HepG2 (cell line): ENCODE results near the gene HSPA1A. TPM values are rescaled to one million over a fixed set of nuclear protein-coding genes. Genes with fewer than 3 reads are reported as not detected.

Source experiments
- AHR ChIP-seq: IDR thresholded peaks from 2 replicates; pipeline ENCODE4 v1.6.1; 2018; ENCODE audit warnings: missing genetic modification reagents, missing compliant biosample characterization
- ARNT2 ChIP-seq: sonication (generic); formaldehyde crosslinking; IDR thresholded peaks from 2 replicates; pipeline ENCODE4 v1.8.0; 2022; ENCODE audit warnings: mild to moderate bottlenecking, low read depth, missing genetic modification reagents, moderate library complexity
- ASH2L ChIP-seq: fragments of 300-600, 200-600 bp; sonication (generic); IDR thresholded peaks from 2 replicates; pipeline ENCODE4 v1.7.0; 2017; ENCODE audit warnings: low read depth, mild to moderate bottlenecking, moderate library complexity, mixed read lengths, low read length; ENCODE audit not compliant: insufficient read length
- ETV6 ChIP-seq: sonication (generic); formaldehyde crosslinking; conservative IDR thresholded peaks from 2 replicates; pipeline ENCODE4 v1.4.0; 2020; ENCODE audit warnings: missing genetic modification reagents
- FOSL2 ChIP-seq: sonication (generic); formaldehyde crosslinking; IDR thresholded peaks from 2 replicates; pipeline ENCODE4 v1.4.0; 2020; ENCODE audit warnings: missing genetic modification reagents
- GFI1 ChIP-seq: sonication (generic); formaldehyde crosslinking; IDR thresholded peaks from 2 replicates; pipeline ENCODE4 v1.5.0; 2020; ENCODE audit warnings: missing genetic modification reagents, mild to moderate bottlenecking, borderline replicate concordance
- KDM3A ChIP-seq: IDR thresholded peaks from 2 replicates; pipeline ENCODE4 v1.6.1; 2018; ENCODE audit warnings: low read depth, missing compliant biosample characterization
- KMT2A ChIP-seq: sonication (generic); formaldehyde crosslinking; IDR thresholded peaks from 2 replicates; pipeline ENCODE4 v1.4.0; 2020; ENCODE audit warnings: missing genetic modification reagents
- TCF7 ChIP-seq: sonication (generic); IDR thresholded peaks from 2 replicates; pipeline ENCODE4 v1.6.1; 2016; ENCODE audit warnings: antibody characterized with exemption, low read depth
- YEATS4 ChIP-seq: sonication (generic); formaldehyde crosslinking; IDR thresholded peaks from 2 replicates; pipeline ENCODE4 v1.4.0; 2020; ENCODE audit warnings: missing genetic modification reagents, borderline replicate concordance
- ZFX ChIP-seq: sonication (generic); formaldehyde crosslinking; IDR thresholded peaks from 2 replicates; pipeline ENCODE4 v1.4.0; 2020; ENCODE audit warnings: mild to moderate bottlenecking, low read depth, missing genetic modification reagents, moderate library complexity
- ZHX1 ChIP-seq: sonication (generic); formaldehyde crosslinking; IDR thresholded peaks from 2 replicates; pipeline ENCODE4 v1.8.1; 2022; ENCODE audit warnings: low read depth, mild to moderate bottlenecking, missing genetic modification reagents
- ZNF12 ChIP-seq: sonication (generic); formaldehyde crosslinking; IDR thresholded peaks from 2 replicates; pipeline ENCODE4 v1.5.0; 2020; ENCODE audit warnings: missing genetic modification reagents
- ZNF354B ChIP-seq: sonication (generic); formaldehyde crosslinking; IDR thresholded peaks from 2 replicates; pipeline ENCODE4 v1.8.0; 2022; ENCODE audit warnings: mild to moderate bottlenecking, missing genetic modification reagents
- ZNF367 ChIP-seq: sonication (generic); formaldehyde crosslinking; IDR thresholded peaks from 2 replicates; pipeline ENCODE4 v1.4.0; 2020; ENCODE audit warnings: missing genetic modification reagents, borderline replicate concordance
- ZNF563 ChIP-seq: sonication (generic); formaldehyde crosslinking; IDR thresholded peaks from 2 replicates; pipeline ENCODE4 v1.8.0; 2022; ENCODE audit warnings: mild to moderate bottlenecking, moderate library complexity, missing genetic modification reagents
- ZNF792 ChIP-seq: IDR thresholded peaks from 2 replicates; pipeline ENCODE4 v1.6.1; 2016
- ZNF878 ChIP-seq: sonication (generic); formaldehyde crosslinking; IDR thresholded peaks from 2 replicates; pipeline ENCODE4 v1.8.1; 2023; ENCODE audit warnings: mild to moderate bottlenecking, missing genetic modification reagents, moderate library complexity
- polyA plus RNA-seq, 8 experiments: library from polyadenylated mRNA; depleted of rRNA in 3 of 8; stranded (reverse) in 7 of 8; unstranded in 1 of 8; fragments of >200 nt; fragmentation: Illumina TruSeq in 4 of 8; extraction: Trizol in 4 of 8; gene quantifications; 2 replicates each; pipeline versions ENCODE4 v1.2.1 to v1.2.3, GENCODE V29; 2011 to 2016; ENCODE audit warnings: low read depth in 4 of 8, missing spikeins in 1 of 8, mixed read lengths in 1 of 8; ENCODE audit not compliant: insufficient read depth in 1 of 8
- total RNA-seq, 5 experiments: library from RNA; depleted of rRNA; stranded (reverse); fragments of >200 nt; fragmentation: Illumina TruSeq; extraction: Trizol; gene quantifications; 2 replicates each; pipeline ENCODE4 v1.2.3, GENCODE V29; 2016; ENCODE audit warnings: low read depth in 1 of 5
- TF ChIP-seq, protein P1 (sequence below): sonication (generic); formaldehyde crosslinking; IDR thresholded peaks from 2 replicates; pipeline ENCODE4 v1.4.0; 2020; ENCODE audit warnings: missing genetic modification reagents
- TF ChIP-seq, protein P2 (sequence below): sonication (generic); formaldehyde crosslinking; IDR thresholded peaks from 2 replicates; pipeline ENCODE4 v1.4.0; 2020; ENCODE audit warnings: missing genetic modification reagents, borderline replicate concordance

HSPA1A gene
- total and polyA plus RNA-seq, 2 of the 13 experiments (the other 11 are each of a cell fraction or from before 2014, with no cell fraction given): 44.5 to 85.0 TPM

DNA sequence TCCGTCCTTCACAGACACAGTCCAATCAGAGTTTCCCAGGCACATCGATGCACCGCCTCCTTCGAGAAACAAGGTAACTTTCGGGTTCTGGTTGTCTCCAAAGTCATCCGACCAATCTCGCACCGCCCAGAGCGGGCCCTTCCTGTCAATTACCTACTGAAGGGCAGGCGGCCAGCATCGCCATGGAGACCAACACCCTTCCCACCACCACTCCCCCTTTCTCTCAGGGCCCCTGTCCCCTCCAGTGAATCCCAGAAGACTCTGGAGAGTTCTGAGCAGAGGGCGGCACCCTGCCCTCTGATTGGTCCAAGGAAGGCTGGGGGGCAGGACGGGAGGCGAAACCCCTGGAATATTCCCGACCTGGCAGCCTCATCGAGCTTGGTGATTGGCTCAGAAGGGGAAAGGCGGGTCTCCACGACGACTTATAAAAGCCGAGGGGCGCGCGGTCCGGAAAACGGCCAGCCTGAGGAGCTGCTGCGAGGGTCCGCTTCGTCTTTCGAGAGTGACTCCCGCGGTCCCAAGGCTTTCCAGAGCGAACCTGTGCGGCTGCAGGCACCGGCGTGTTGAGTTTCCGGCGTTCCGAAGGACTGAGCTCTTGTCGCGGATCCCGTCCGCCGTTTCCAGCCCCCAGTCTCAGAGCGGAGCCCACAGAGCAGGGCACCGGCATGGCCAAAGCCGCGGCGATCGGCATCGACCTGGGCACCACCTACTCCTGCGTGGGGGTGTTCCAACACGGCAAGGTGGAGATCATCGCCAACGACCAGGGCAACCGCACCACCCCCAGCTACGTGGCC lies 12.1 kb downstream of the HSPA1A start, which contains the start of gene HSPA1B (continued):
- TF ChIP-seq FOSL2 (CRISPR knock-in tag): peak; percentile 45
- TF ChIP-seq, protein P1, sequence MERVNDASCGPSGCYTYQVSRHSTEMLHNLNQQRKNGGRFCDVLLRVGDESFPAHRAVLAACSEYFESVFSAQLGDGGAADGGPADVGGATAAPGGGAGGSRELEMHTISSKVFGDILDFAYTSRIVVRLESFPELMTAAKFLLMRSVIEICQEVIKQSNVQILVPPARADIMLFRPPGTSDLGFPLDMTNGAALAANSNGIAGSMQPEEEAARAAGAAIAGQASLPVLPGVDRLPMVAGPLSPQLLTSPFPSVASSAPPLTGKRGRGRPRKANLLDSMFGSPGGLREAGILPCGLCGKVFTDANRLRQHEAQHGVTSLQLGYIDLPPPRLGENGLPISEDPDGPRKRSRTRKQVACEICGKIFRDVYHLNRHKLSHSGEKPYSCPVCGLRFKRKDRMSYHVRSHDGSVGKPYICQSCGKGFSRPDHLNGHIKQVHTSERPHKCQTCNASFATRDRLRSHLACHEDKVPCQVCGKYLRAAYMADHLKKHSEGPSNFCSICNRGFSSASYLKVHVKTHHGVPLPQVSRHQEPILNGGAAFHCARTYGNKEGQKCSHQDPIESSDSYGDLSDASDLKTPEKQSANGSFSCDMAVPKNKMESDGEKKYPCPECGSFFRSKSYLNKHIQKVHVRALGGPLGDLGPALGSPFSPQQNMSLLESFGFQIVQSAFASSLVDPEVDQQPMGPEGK (CRISPR knock-in tag): peak; percentile 67
- 0 out of 2 replicates have a peak, but pooled peaks have one; percentile 65 for TF ChIP-seq ZHX1 (CRISPR knock-in tag)
- TF ChIP-seq, protein P2, sequence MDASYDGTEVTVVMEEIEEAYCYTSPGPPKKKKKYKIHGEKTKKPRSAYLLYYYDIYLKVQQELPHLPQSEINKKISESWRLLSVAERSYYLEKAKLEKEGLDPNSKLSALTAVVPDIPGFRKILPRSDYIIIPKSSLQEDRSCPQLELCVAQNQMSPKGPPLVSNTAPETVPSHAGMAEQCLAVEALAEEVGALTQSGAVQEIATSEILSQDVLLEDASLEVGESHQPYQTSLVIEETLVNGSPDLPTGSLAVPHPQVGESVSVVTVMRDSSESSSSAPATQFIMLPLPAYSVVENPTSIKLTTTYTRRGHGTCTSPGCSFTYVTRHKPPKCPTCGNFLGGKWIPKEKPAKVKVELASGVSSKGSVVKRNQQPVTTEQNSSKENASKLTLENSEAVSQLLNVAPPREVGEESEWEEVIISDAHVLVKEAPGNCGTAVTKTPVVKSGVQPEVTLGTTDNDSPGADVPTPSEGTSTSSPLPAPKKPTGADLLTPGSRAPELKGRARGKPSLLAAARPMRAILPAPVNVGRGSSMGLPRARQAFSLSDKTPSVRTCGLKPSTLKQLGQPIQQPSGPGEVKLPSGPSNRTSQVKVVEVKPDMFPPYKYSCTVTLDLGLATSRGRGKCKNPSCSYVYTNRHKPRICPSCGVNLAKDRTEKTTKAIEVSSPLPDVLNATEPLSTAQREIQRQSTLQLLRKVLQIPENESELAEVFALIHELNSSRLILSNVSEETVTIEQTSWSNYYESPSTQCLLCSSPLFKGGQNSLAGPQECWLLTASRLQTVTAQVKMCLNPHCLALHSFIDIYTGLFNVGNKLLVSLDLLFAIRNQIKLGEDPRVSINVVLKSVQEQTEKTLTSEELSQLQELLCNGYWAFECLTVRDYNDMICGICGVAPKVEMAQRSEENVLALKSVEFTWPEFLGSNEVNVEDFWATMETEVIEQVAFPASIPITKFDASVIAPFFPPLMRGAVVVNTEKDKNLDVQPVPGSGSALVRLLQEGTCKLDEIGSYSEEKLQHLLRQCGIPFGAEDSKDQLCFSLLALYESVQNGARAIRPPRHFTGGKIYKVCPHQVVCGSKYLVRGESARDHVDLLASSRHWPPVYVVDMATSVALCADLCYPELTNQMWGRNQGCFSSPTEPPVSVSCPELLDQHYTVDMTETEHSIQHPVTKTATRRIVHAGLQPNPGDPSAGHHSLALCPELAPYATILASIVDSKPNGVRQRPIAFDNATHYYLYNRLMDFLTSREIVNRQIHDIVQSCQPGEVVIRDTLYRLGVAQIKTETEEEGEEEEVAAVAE: 0 out of 2 replicates have a peak, but pooled peaks have one; percentile 80
- TF ChIP-seq ZNF354B (CRISPR knock-in tag): 0 out of 2 replicates have a peak, but pooled peaks have one; percentile 84
- peak; percentile 87; the same call in 1 of the 2 replicates for TF ChIP-seq ETV6 (CRISPR knock-in tag)
- TF ChIP-seq GFI1: peak; percentile 84
- peak; percentile 89 for TF ChIP-seq KMT2A (CRISPR knock-in tag)
- no peak for TF ChIP-seq TCF7
- TF ChIP-seq YEATS4: 0 out of 2 replicates have a peak, but pooled peaks have one; percentile 27
- peak; percentile 48; the same call in 1 of the 2 replicates for TF ChIP-seq KDM3A (CRISPR knock-in tag)
- peak; percentile 93 for TF ChIP-seq ARNT2 (CRISPR knock-in tag)
- peak; percentile 60 for TF ChIP-seq ZFX (CRISPR knock-in tag)
- TF ChIP-seq ZNF878 (CRISPR knock-in tag): peak; percentile 79; the same call in 1 of the 2 replicates
- peak; percentile 50; the same call in 1 of the 2 replicates for TF ChIP-seq ZNF12 (CRISPR knock-in tag)
- peak; percentile 93 for TF ChIP-seq AHR (CRISPR knock-in tag)
- TF ChIP-seq ZNF792 (CRISPR knock-in tag): peak; percentile 89; the same call in 1 of the 2 replicates
- TF ChIP-seq ASH2L: peak; percentile 21
- peak; percentile 48; the same call in 1 of the 2 replicates for TF ChIP-seq ZNF563 (CRISPR knock-in tag)
- TF ChIP-seq ZNF367 (CRISPR knock-in tag): 0 out of 2 replicates have a peak, but pooled peaks have one; percentile 59
